Measurements from ENCODE around the gene HTR1D.

The HTR1D gene

DNA sequence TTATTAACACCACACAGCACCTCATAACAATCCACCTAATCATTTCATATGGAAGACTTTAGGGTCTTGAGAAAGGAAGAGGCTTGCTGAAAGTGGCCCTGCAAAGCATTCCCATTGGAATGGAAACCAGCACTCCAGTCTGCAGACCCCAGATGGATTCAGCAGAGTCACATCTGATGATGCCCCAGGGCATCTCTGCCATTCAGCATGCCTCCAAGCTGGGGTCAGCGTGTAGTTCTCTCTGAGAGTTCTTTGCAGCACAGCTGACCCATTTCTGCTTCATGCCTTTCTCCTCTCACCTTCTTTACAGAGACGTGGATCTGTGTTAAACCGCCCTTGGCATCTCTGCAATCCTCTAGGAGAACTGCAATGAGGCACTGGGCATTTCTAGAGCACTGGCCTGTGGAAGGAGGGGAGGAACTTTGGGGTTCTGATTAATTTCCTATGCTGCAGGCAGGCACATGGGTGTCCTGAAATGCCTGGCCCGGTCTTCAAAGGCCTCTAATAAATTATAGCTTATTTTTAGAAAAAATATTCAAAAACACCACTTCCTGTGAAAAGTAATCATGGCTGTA lies 46.0 kb downstream of the HTR1D start:
- DNase-seq (ENCODE audit: insufficient read length, low spot score) (no peak), FAIRE-seq (no peak)
- TF ChIP-seq, protein P1, sequence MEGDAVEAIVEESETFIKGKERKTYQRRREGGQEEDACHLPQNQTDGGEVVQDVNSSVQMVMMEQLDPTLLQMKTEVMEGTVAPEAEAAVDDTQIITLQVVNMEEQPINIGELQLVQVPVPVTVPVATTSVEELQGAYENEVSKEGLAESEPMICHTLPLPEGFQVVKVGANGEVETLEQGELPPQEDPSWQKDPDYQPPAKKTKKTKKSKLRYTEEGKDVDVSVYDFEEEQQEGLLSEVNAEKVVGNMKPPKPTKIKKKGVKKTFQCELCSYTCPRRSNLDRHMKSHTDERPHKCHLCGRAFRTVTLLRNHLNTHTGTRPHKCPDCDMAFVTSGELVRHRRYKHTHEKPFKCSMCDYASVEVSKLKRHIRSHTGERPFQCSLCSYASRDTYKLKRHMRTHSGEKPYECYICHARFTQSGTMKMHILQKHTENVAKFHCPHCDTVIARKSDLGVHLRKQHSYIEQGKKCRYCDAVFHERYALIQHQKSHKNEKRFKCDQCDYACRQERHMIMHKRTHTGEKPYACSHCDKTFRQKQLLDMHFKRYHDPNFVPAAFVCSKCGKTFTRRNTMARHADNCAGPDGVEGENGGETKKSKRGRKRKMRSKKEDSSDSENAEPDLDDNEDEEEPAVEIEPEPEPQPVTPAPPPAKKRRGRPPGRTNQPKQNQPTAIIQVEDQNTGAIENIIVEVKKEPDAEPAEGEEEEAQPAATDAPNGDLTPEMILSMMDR (IDR thresholded peaks at IDR 0.05; ENCODE audit: insufficient read depth, missing control alignments) = no peak

- no peak for DNase-seq (ENCODE audit: insufficient read length, low spot score)
- TF ChIP-seq, protein P1 (IDR thresholded peaks at IDR 0.05; ENCODE audit: insufficient read depth, missing control alignments) = no peak
- FAIRE-seq = no peak
These were observed 47.5 kb downstream of the HTR1D start for GRCh38 chr1:23169727-23170335.

GRCh38 chr1:23169195-23169575 lies 48.1 kb downstream of the HTR1D start:
- TF ChIP-seq, protein P1 (IDR thresholded peaks at IDR 0.05; ENCODE audit: insufficient read depth, missing control alignments) = no peak
- FAIRE-seq = no peak
- DNase-seq (ENCODE audit: insufficient read length, low spot score) = no peak

DNA sequence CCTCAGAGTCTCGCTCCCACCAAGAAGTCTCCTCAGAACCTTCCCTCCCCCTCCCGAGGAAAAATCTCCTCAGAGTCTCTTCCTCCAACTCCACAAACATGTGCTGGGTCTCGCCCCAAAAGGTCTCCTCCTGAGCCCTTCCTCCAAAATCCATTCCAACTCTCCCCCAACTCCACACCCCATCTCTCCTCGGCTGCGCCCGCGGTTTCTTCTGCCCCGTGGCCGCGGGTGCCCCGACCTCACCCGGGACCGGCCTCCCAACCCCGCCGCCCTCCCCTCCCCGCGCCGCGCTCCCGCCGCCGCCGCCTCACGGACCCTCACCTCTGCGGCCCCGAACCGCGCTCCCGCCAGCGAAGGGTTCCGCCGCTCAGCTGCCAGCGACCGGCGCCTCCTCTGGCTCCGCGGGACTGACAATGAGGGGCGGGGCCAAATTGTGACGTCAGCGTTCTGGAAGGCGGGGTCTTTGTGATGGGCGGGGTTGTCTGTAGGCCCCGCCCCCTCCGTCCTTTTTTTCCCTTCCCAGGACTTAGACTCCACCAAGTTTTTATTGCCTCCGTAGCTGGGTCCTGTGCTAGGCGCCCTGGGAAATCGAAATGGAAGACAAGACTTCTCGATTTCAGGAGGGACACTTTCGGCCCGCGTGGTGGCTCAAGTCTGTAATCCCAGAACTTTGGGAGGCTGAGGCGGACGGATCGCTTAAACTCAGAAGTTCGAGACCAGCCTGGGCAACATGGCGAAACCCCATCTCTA lies 48.7 kb downstream of the HTR1D start, which contains the start of gene LUZP1:
Gene LUZP1, minus strand, starts transcription at position 412 of the 750 bp plus-strand sequence.
- DNase-seq (ENCODE audit: insufficient read length, low spot score) (no peak), FAIRE-seq (no peak)
- TF ChIP-seq, protein P1 (IDR thresholded peaks at IDR 0.05; ENCODE audit: insufficient read depth, missing control alignments) = no peak

DNA sequence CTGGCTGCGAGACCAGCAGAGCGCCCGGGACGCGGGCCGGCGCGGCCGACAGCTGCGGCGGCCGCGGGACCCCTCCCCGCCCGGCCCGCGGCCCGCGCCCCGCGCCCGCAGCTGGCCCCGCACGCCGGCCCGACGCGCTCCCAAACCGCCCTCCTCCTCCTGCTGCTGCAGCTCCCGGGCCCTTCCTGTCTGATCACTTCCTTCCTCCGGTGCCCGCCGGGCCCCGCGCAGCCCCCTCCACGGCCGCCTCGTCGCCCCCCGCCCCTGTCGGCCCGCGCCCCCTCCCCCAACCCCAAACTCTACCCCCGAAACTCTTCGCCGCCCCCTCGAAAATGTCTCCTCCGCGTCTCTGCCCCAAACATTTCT lies 49.2 kb downstream of the HTR1D start:
- DNase-seq (ENCODE audit: insufficient read length, low spot score) (no peak), FAIRE-seq (no peak)
- TF ChIP-seq, protein P1 (IDR thresholded peaks at IDR 0.05; ENCODE audit: insufficient read depth, missing control alignments) = no peak

DNA sequence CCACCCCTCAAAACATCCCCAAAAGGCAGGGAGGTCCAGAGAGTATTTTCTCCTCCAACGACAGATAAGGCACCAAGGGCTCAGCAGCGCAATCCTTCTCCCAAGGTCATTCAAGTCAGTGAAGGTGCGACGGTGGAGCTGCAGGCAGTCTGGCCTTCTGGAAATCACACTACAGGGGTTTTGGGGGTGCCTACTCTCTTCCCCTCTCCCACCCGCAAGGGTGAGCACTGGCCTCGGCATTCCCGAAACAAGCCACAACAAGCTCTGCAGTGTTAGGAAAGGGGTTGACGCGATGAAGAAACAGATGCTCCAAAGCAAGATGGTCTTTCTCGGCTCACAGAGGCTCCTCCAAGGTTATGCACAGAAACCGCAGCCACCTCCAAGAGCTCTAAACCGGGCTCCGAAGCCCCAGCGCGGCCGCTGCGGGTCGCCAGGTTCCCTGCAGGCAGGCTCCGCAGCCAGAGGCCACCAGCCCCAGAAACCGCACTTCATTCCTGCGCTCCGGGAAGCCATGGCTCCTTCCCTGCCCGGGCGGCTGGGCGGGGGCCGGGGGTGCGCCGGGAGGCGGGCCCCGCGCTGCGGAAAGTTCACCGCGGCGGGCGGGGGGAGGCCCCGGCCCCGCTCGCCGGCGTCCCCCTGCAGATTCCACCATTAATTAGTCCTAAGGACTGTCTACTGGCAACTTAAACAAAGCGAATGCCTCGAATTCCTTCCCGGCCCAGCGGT lies 49.8 kb downstream of the HTR1D start:
- no peak for DNase-seq (ENCODE audit: insufficient read length, low spot score)
- no peak for FAIRE-seq
- TF ChIP-seq, protein P1 (IDR thresholded peaks at IDR 0.05; ENCODE audit: insufficient read depth, missing control alignments) = no peak
